Smooth muscle cell (in vitro differentiated cells): ENCODE results near the gene UGP2. TPM values are rescaled to one million over a fixed set of nuclear protein-coding genes. Genes with fewer than 3 reads are reported as not detected.

Experiments
- DNase-seq: peaks from one replicate; lab custom pipeline; 2025; ENCODE audit not compliant: unreplicated experiment; lab: John Stamatoyannopoulos, UW
- H2AFZ ChIP-seq: fragments of 200-600 bp; sonication (generic); 2 replicates; pipeline ENCODE4 v1.6.0; 2016; ENCODE audit warnings: antibody characterized with exemption, low read depth, mild to moderate bottlenecking
- H3F3A ChIP-seq: fragments of 200-600 bp; sonication (generic); 2 replicates; pipeline ENCODE4 v1.6.0; 2017; ENCODE audit warnings: antibody characterized with exemption, low read depth
- H3K27ac ChIP-seq: fragments of 200-600 bp; sonication (generic); 2 replicates; pipeline ENCODE4 v1.5.1; 2016; ENCODE audit warnings: low read depth, mild to moderate bottlenecking
- H3K27me3 ChIP-seq: fragments of 200-600 bp; sonication (generic); 2 replicates; pipeline ENCODE4 v1.6.1; 2016; ENCODE audit warnings: low read depth, mild to moderate bottlenecking
- H3K36me3 ChIP-seq: fragments of 200-600 bp; sonication (generic); 2 replicates; pipeline ENCODE4 v1.5.1; 2016; ENCODE audit warnings: low read depth
- H3K4me1 ChIP-seq: fragments of 200-600 bp; sonication (generic); 2 replicates; pipeline ENCODE4 v1.5.1; 2016; ENCODE audit warnings: low read depth
- H3K4me2 ChIP-seq: fragments of 200-600 bp; sonication (generic); 2 replicates; pipeline ENCODE4 v1.6.0; 2016; ENCODE audit warnings: mild to moderate bottlenecking
- H3K4me3 ChIP-seq: fragments of 200-600 bp; sonication (generic); 2 replicates; pipeline ENCODE4 v1.5.1; 2016; ENCODE audit warnings: mild to moderate bottlenecking
- H3K79me2 ChIP-seq: fragments of 200-600 bp; sonication (generic); 2 replicates; pipeline ENCODE4 v1.6.0; 2016; ENCODE audit warnings: low read depth, mild to moderate bottlenecking
- H3K9ac ChIP-seq: fragments of 200-600 bp; sonication (generic); 2 replicates; pipeline ENCODE4 v1.6.0; 2016; ENCODE audit warnings: low read depth
- H3K9me3 ChIP-seq: fragments of 200-600 bp; sonication (generic); replicated peaks from 2 replicates; pipeline ENCODE4 v1.5.1; 2016; ENCODE audit warnings: low read depth
- H4K20me1 ChIP-seq: fragments of 200-600 bp; sonication (generic); 2 replicates; pipeline ENCODE4 v1.6.0; 2016; ENCODE audit warnings: low read depth
- CTCF ChIP-seq: fragments of 200-600 bp; sonication (generic); IDR thresholded peaks from 2 replicates; pipeline ENCODE4 v1.5.1; 2017; ENCODE audit warnings: borderline replicate concordance, mild to moderate bottlenecking, antibody characterized with exemption; ENCODE audit not compliant: insufficient read depth, poor library complexity, severe bottlenecking
- WGBS: methylation state at CpG from one replicate; pipeline ENCODE4 v1.1.7; 2016; ENCODE audit warnings: low lambda C conversion rate; 5-methylcytosine and 5-hydroxymethylcytosine counted together
- polyA plus RNA-seq: library from polyadenylated mRNA; unstranded; fragments of >200 nt; fragmentation: Nextera tagmentation; extraction: Ambion mirVana; gene quantifications from 2 replicates; pipeline ENCODE4 v1.2.1, GENCODE V29; 2016
- total RNA-seq: library from RNA; depleted of rRNA; stranded (reverse); fragments of >200 nt; gene quantifications from 2 replicates; pipeline ENCODE4 v1.2.3, GENCODE V29; 2014

Gene UGP2
- total and polyA plus RNA-seq, 2 experiments from 2014 or later, result 171 to 238 TPM

- Histone ChIP-seq H3K79me2 (peaks cover 60% of the 10 kb centered on the region), H3K36me3 (peaks cover 6% of the 10 kb centered on the region), H3K27ac (peak overlapping the region; percentile 33), H3K27me3 (no peaks in the 10 kb centered on the region), H3K9ac (no peak overlapping the region), H2AFZ (no peak overlapping the region), H3K4me1 (no peaks in the 10 kb centered on the region), H4K20me1 (peaks cover 75% of the 10 kb centered on the region), H3K4me3 (no peak overlapping the region), H3K4me2 (no peak overlapping the region), H3K9me3 (no peaks in the 10 kb centered on the region), H3F3A (no peaks in the 10 kb centered on the region)
- TF ChIP-seq CTCF, result no peak
- no peak for DNase-seq
- 68% methylated on average over 4 of the region's 4 CpGs for WGBS
Measured at GRCh38 chr2:63871864-63872263, 30.2 kb downstream of the UGP2 start.

GRCh38 chr2:63872571-63873328, 31.1 kb downstream of the UGP2 start:
- H4K20me1 ChIP-seq, result peaks cover 71% of the 10 kb centered on the region
- no peaks in the 10 kb centered on the region for H3K27me3 ChIP-seq
- no peaks in the 10 kb centered on the region for H3K36me3 ChIP-seq
- H3F3A ChIP-seq, result no peaks in the 10 kb centered on the region
- no peak overlapping the region for H3K4me3 ChIP-seq
- H3K27ac ChIP-seq, result peak overlapping the region; percentile 33
- no peak overlapping the region for H3K4me2 ChIP-seq
- no peak for TF ChIP-seq CTCF
- H3K79me2 ChIP-seq, result peaks cover 56% of the 10 kb centered on the region
- H2AFZ ChIP-seq, result no peak overlapping the region
- H3K9ac ChIP-seq, result no peak overlapping the region
- no peaks in the 10 kb centered on the region for H3K4me1 ChIP-seq
- 52% methylated on average over 6 of the region's 6 CpGs for WGBS
- no peak for DNase-seq
- no peaks in the 10 kb centered on the region for H3K9me3 ChIP-seq

GRCh38 chr2:63874204-63875130, 32.8 kb downstream of the UGP2 start:
- H3K36me3 ChIP-seq, result no peaks in the 10 kb centered on the region
- no peaks in the 10 kb centered on the region for H3F3A ChIP-seq
- H3K9ac ChIP-seq, result no peak overlapping the region
- no peak overlapping the region for H2AFZ ChIP-seq
- 90% methylated on average over 5 of the region's 5 CpGs for WGBS
- H3K4me1 ChIP-seq, result no peaks in the 10 kb centered on the region
- no peak for DNase-seq
- H3K4me2 ChIP-seq, result no peak overlapping the region
- H3K4me3 ChIP-seq, result no peak overlapping the region
- H4K20me1 ChIP-seq, result peaks cover 72% of the 10 kb centered on the region
- H3K27ac ChIP-seq, result peak overlapping the region; percentile 22
- H3K9me3 ChIP-seq, result no peaks in the 10 kb centered on the region
- peaks cover 55% of the 10 kb centered on the region for H3K79me2 ChIP-seq
- H3K27me3 ChIP-seq, result no peaks in the 10 kb centered on the region
- TF ChIP-seq CTCF, result no peak
